HG02943 (cell line): ENCODE measurements around the gene PPM1M.

Experiments
- ATAC-seq: cut with Tn5 transposase; IDR thresholded peaks from one replicate; pipeline ENCODE4 v1.9.1; 2021; ENCODE audit warnings: mild to moderate bottlenecking, low read depth, moderate library complexity; ENCODE audit not compliant: unreplicated experiment

PPM1M gene

GRCh38 chr3:52215351-52215750 lies 30.2 kb upstream of the PPM1M start:
- ATAC-seq: no peak

DNA sequence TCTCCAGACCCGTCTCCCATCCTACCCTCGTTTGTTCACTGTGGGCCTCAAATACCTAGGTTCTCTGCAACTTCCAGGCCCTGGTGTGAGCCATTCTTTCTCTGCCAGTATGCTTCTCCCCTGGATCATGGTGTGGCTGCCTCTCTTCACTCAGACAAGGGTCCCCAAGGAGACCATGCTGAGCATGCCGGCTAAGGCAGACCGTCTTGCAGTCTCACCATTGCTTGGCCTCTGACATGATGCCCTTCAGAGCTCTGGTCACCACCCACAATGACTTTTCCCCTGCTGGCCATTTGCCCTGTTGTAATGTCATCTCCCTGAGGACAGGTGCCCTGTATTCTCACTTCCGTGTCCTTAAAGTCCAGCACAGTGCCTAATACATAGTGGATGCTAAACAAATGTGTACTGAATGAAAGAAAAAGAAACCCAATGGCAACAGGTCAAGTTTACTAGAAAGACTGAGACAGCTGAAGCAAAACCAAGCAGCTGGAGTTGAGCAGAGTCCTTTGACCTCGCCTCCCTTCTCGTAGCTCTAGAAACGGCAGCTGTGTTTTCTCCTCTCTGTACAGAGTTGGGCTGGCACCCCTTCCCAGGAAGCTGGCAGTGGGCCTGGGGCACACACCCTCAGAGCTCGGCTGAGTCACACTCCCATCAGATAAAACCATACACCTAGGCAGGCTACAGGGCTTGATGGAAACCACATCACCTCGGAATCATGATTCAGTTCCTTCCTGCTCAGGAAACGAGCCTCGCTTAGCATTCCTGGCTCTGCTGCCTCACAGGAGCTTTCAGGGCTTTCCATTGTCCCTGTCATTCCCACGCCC lies 28.8 kb upstream of the PPM1M start:
- ATAC-seq: no peak

DNA sequence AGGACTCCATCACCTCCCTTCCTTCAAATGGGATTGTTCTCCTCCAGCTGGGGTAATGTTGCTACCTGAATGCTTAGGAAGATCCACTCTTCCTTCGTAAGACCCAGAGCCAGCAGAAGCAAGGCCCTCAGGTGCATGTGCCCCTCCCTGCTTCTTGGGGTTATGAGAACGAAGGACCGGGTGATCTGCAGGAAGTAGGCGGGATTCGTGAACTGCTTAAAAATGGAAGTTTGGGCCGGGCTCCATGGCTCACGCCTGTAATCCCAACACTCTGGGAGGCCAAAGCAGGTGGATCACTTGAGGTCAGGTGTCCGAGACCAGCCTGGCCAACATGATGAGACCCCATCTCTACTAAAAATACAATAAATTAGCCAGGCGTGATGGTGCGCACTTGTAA lies 28.2 kb upstream of the PPM1M start:
- no peak for ATAC-seq

- no peak for ATAC-seq
These were observed 27.5 kb upstream of the PPM1M start for GRCh38 chr3:52218026-52218425.

GRCh38 chr3:52218454-52218853 lies 27.1 kb upstream of the PPM1M start:
- no peak for ATAC-seq

- ATAC-seq: no peak
These were observed 26.5 kb upstream of the PPM1M start for GRCh38 chr3:52218937-52219650.

- no peak for ATAC-seq
These were observed 25.1 kb upstream of the PPM1M start for GRCh38 chr3:52220380-52221026.

GRCh38 chr3:52221141-52221562 lies 24.4 kb upstream of the PPM1M start:
- no peak for ATAC-seq

DNA sequence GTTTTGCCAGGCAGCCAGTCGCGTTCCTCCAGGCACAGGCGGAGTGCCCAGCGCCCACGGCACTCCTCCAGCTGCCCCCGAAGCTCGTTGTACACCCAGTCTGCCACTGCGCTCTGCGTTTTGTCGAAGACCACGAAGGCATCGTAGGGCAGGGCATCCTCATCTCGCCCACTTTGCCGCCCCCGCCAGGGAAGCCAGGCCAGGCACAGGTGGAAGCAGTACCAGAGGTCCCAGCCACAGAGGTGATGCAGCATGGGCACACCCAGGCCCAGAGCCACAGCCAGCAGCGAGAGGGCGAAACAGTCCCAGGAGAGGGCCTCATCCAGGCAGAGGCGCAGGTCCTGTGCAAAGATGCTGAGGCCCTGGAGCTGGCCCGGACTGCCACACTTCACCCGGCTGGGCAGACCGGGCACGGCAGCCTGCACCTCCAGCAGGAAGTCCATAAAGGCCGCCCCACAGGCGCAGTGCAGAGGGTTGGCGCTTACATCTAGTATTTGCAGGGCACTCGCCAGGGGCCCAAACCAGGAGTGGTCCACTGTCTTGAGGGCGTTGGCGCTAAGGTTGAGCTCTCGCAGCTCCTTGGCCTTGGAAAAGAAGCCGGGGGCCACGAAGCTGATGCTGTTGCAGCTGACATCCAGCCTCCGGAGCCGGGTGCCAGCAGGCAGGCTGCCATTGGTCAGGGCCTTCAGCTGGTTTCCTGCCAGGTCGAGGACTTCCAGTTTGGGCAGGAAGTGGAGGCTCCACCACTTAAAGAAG lies 23.8 kb upstream of the PPM1M start:
- ATAC-seq: no peak

- ATAC-seq: no peak
These were observed 23.0 kb upstream of the PPM1M start for GRCh38 chr3:52222319-52223221.

DNA sequence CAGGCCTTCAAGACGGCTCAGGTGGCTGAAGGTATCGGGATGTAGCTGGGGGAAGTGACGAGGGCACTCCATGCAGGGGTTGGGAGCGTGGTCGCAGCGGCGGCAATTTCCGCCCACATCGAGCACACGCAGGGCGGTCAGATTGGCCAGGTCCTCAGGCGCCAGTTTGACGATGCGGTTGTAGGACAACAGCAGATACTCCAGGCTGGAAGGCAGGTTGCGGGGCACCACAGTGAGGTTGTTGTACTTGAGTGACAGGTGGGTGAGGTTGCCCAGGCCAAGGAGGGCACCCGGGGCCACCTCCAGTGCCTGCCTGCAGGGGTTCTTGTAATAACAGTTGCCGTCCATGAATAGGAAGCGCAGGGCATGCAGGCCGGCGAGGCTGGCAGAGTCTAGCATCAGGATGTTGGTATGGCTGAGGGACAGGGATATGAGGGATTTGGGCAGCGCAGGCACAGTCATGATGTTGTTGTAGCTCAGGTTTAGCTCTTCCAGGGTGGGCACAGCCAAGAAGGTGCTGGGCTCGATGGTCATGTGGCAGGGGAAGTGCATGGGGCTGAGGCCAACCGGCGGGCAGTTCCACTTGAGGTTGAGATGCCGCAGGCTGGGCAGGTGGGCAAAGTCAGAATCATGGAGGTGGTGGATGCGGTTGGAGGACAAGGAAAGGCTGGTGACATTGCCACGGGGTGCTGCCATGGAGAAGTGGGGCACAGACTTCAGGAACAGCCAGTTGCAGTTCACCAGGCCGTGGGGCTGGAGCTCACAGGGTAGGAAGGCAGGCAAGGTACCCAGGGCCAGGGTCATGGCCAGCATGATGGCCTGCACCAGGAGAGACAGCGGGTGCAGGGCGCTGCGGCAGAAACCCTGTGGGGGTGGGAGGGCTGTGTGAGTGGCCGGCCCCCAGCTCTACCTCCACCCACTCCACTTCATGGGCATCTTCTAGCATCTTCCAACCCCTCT lies 21.8 kb upstream of the PPM1M start:
- no peak for ATAC-seq

- peak; percentile 81 for ATAC-seq
These were observed 19.9 kb upstream of the PPM1M start, which contains the start of gene TLR9 for GRCh38 chr3:52225452-52226228. Gene TLR9, minus strand, starts transcription at chr3:52225645. Its CDS starts 116 bp downstream, at chr3:52225529.

DNA sequence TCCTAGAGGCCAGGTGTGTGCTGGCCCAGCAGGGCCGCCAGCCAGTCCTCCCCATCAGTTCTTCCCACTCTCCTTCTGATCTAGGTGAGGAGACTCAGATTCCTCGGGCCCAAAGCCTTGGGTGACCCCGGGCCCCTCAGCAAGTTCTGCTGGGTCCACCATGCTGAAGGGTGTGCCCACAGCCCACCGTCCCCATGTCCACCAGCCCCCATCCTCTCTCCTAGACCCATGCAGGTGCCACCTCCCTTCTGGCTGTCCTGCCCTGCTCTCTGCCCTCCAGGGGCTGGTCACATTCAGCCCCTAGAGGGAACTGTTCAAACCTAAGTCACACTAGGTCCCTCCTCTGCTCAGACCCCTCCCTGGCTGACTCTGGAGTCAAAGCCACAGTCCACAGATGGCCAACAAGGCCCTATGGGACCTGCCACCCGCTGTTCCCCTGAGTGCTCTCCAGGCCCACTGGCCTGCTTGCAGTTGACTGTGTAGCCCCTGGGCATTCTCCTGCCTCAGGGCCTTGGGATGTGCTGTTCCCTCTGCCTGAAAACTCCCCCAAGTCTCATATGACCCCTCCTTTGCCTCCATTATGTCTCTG lies 19.2 kb upstream of the PPM1M start:
- no peak for ATAC-seq

DNA sequence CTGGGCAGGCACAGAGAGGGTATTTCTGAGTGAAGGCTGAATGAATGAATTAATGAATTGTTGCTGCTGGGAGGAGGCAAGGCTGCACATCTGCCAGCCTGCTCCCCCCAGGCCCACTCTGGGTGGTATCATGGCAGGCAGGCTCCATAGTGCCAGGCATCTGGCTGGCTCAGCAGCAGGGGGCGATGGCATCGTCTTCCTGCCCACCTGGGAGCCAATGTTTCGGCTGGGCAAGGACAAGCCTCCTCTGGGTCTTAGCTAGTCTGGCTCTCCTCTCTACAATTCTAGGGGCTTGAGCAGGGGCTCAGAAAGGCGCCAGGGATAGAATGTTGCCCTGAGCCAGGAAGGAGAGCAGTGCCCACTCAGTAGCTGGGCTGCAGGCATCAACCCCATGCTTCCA lies 18.4 kb upstream of the PPM1M start:
- no peak for ATAC-seq

GRCh38 chr3:52227766-52228165 lies 17.8 kb upstream of the PPM1M start:
- ATAC-seq: no peak

DNA sequence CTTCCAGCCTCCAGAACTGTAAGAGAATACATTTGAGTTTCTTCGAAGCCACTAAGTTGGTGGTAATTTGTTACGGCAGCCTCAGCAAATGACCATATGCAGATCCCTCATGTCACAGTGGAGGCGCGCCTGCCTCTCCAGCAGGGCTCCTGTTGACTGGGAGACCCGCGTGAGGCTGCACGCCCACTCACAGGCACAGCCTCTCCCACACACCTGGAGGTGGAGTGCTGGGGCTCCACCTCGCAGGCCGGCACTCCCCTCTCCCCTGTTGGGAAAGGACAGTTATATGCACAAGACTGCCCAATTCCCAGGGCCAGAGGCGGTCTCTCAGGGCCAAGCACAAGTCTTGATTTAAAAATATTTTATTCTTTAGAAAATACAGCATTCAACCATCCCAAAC lies 17.3 kb upstream of the PPM1M start:
- no peak for ATAC-seq

DNA sequence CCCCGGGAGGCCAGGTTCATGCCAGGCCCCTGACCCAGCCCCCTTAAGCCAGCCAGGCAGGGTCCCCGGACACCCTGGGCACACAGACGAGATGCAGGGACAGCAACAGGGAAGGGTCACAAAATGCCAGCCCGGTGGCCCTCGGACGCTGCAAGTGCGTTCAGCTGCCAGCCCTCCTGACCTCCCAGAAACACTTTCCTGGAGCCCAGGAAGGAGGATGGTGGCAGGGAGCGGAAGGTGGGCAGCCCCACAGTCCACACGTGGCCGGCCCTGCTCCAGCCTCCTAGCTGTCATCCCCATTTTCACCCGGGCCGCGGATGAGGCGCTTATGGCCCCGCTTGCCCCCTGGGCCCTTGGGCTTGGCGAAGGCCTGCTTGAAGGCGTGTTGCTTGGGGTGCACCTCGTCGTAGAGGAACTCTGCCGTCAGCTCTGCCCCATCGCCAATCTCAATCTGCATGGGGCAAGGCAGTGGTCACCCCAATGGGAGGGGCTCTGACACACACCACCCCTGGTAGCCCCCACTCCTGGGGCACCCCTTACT lies 16.7 kb upstream of the PPM1M start:
- ATAC-seq: no peak
